GM12878 (cell line): Measurements from ENCODE around the gene AQP11. TPM values are rescaled to one million over a fixed set of nuclear protein-coding genes. Genes with fewer than 3 reads are reported as not detected.

Source experiments
- ATAC-seq: fragments of 200-7000 bp; cut with Tn5 transposase; 3 replicates; pipeline ENCODE4 v1.9.1; 2020; ENCODE audit warnings: mild to moderate bottlenecking, moderate library complexity
- BruUV-seq: library from RNA; stranded (reverse); fragments of 400-500 nt; replicated peaks from 2 replicates; lab custom pipeline; 2021; lab: Mats Ljungman, UMichigan
- CTCF ChIA-PET: fragments of 300-600 bp; sonication (Branson Sonifier 250); formaldehyde crosslinking; extraction: SDS; loops from one replicate; lab custom pipeline; 2021; ENCODE audit warnings: inconsistent platforms; lab: Yijun Ruan, JAX
- POLR2A ChIA-PET: fragments of 350-600 bp; formaldehyde crosslinking; extraction: SDS; loops from one replicate; lab custom pipeline; 2021; ENCODE audit warnings: inconsistent platforms; lab: Charles Lee
- RAD21 ChIA-PET: fragments of 300-600 bp; sonication (Branson Sonifier 250); formaldehyde crosslinking; loops from one replicate; lab custom pipeline; 2023; ENCODE audit warnings: antibody characterized with exemption; ENCODE audit not compliant: unreplicated experiment; lab: Charles Lee
- SMC1A ChIA-PET: fragments of 300-600 bp; sonication (Branson Sonifier 250); formaldehyde crosslinking; loops from one replicate; lab custom pipeline; 2023; ENCODE audit not compliant: unreplicated experiment, uncharacterized antibody; lab: Charles Lee
- DNase-seq: peaks from one replicate; pipeline ENCODE4 v3.0.0-alpha.2; 2011; ENCODE audit warnings: low read depth, low spot score
- FAIRE-seq: peaks from 3 replicates; lab custom pipeline; 2011; peaks lifted over from hg19 to GRCh38; lab: Jason Lieb, UNC
- H2AFZ ChIP-seq: 2 replicates; pipeline ENCODE4 v1.6.0; 2011; ENCODE audit warnings: low read depth, low read length, control low read depth; ENCODE audit not compliant: control insufficient read depth
- H3K27ac ChIP-seq: 2 replicates; pipeline ENCODE4 v1.5.1; 2011; ENCODE audit warnings: control low read depth; ENCODE audit not compliant: control insufficient read depth, insufficient read depth
- H3K27me3 ChIP-seq, 2 experiments: replicated peaks in 1 of 2; 2 replicates each; pipeline versions ENCODE4 v1.6.0 to v1.6.1; 2011; ENCODE audit warnings: low read length in 1 of 2; ENCODE audit not compliant: control insufficient read depth in 2 of 2, insufficient read depth in 2 of 2
- H3K36me3 ChIP-seq, 2 experiments: 2 replicates each; pipeline ENCODE4 v1.5.1; 2011; ENCODE audit warnings: low read length in 1 of 2; ENCODE audit not compliant: control insufficient read depth in 2 of 2, insufficient read depth in 2 of 2
- H3K4me1 ChIP-seq: 2 replicates; pipeline ENCODE4 v1.6.1; 2011; ENCODE audit warnings: mild to moderate bottlenecking, low read length, moderate library complexity, mixed read lengths; ENCODE audit not compliant: control insufficient read depth, insufficient read depth
- H3K4me2 ChIP-seq: 2 replicates; pipeline ENCODE4 v1.6.0; 2011; ENCODE audit warnings: control low read depth; ENCODE audit not compliant: control insufficient read depth, insufficient read depth
- H3K4me3 ChIP-seq: fragments of 200-600 bp; sonication (generic); 2 replicates; pipeline ENCODE4 v1.5.1; 2016
- H3K79me2 ChIP-seq: 2 replicates; pipeline ENCODE4 v1.6.0; 2011; ENCODE audit warnings: low read length; ENCODE audit not compliant: control insufficient read depth, insufficient read depth
- H3K9ac ChIP-seq: 2 replicates; pipeline ENCODE4 v1.8.0; 2011; ENCODE audit warnings: low read length, control low read depth, mixed read lengths; ENCODE audit not compliant: control insufficient read depth, insufficient read depth
- H3K9me3 ChIP-seq: replicated peaks from 3 replicates; pipeline ENCODE4 v1.5.1; 2011; ENCODE audit warnings: mild to moderate bottlenecking, low read length; ENCODE audit not compliant: control insufficient read depth, insufficient read depth
- H4K20me1 ChIP-seq: 2 replicates; pipeline ENCODE4 v1.6.0; 2011; ENCODE audit not compliant: control insufficient read depth, insufficient read depth
- BACH1 ChIP-seq: fragments of 450-650 bp; IDR thresholded peaks from 2 replicates; pipeline ENCODE4 v1.6.1; 2017; ENCODE audit warnings: mild to moderate bottlenecking, borderline replicate concordance
- CUX1 ChIP-seq: IDR thresholded peaks from 2 replicates; pipeline ENCODE4 v1.6.1; 2012; ENCODE audit warnings: improper control_type of control experiment, low read depth, low read length; ENCODE audit not compliant: insufficient replicate concordance
- FOXM1 ChIP-seq: IDR thresholded peaks from 2 replicates; pipeline ENCODE4 v1.6.1; 2012; ENCODE audit warnings: low read depth, mild to moderate bottlenecking, inconsistent platforms, low read length, moderate library complexity
- HCFC1 ChIP-seq: fragments of 150-350 bp; IDR thresholded peaks from 2 replicates; pipeline ENCODE4 v1.6.1; 2014; ENCODE audit warnings: low read length
- SPI1 ChIP-seq: IDR thresholded peaks from 2 replicates; pipeline ENCODE4 v1.6.1; 2011; ENCODE audit warnings: low read depth, mild to moderate bottlenecking, low read length, moderate library complexity, borderline replicate concordance; ENCODE audit not compliant: insufficient read depth
- SREBF2 ChIP-seq: IDR thresholded peaks from 2 replicates; pipeline ENCODE4 v1.6.1; 2012; ENCODE audit warnings: mild to moderate bottlenecking, low read length
- WGBS: methylation state at CpG from one replicate; pipeline ENCODE4 v1.1.6; 2016; ENCODE audit warnings: low lambda C conversion rate; ENCODE audit not compliant: insufficient replicate concordance, insufficient coverage; ENCODE audit errors: missing lambda C conversion rate; 5-methylcytosine and 5-hydroxymethylcytosine counted together
- in situ Hi-C: fragments of 300-500 bp; cut with MboI; formaldehyde crosslinking; loops from 9 replicates; pipeline ENCODE4 v1.14.3; 2018; ENCODE audit warnings: mixed read lengths
- intact Hi-C: fragments of 100-400 bp; cut with micrococcal nuclease; formaldehyde crosslinking; loops from one replicate; pipeline ENCODE4 v1.14.2; 2022; ENCODE audit not compliant: unreplicated experiment
- polyA plus RNA-seq, 11 experiments: library from polyadenylated mRNA; depleted of rRNA in 4 of 11; unstranded in 6 of 11; stranded (reverse) in 5 of 11; fragments of >200 nt; fragmentation: Nextera tagmentation in 4 of 11; fragmentation: Illumina TruSeq in 1 of 11; extraction: Ambion mirVana in 4 of 11; extraction: Trizol in 1 of 11; gene quantifications; 1 replicate in 1 of 11; 2 replicates in 10 of 11; pipeline versions ENCODE4 v1.2.1 to v1.2.3, GENCODE V29; 2011 to 2016; ENCODE audit warnings: inconsistent platforms in 2 of 11, missing spikeins in 2 of 11, low read depth in 1 of 11
- total RNA-seq, 4 experiments: library from RNA; depleted of rRNA in 3 of 4; stranded (reverse); fragments of >200 nt in 3 of 4; fragmentation: Illumina TruSeq in 1 of 4; extraction: Trizol in 1 of 4; gene quantifications; 2 replicates each; pipeline versions ENCODE4 v1.2.1 to v1.2.3, GENCODE V29; 2013 to 2021

The AQP11 gene
- total and polyA plus RNA-seq, 10 of the 15 experiments (the other 5 are each of a cell fraction or from before 2014, with no cell fraction given), result 0.14 to 2.1 (median 0.54) TPM

- intact Hi-C loops (no loop called here), in situ Hi-C loops (no loop called here)
- 99% methylated on average over 3 of the region's 3 CpGs for WGBS
- no peak for TF ChIP-seq SPI1
- no peak for TF ChIP-seq FOXM1
- TF ChIP-seq HCFC1, result no peak
- TF ChIP-seq BACH1, result peak; percentile 95
- no peak for TF ChIP-seq CUX1
- TF ChIP-seq SREBF2, result no peak
- Histone ChIP-seq H3K4me1 (no peaks in the 10 kb centered on the region), H3K36me3 (no peaks in the 10 kb centered on the region; a peak in 1 of 4 replicates), H3K27ac (no peak overlapping the region), H3K4me2 (no peak overlapping the region), H3K9ac (no peak overlapping the region), H3K27me3 (no peaks in the 10 kb centered on the region), H4K20me1 (no peaks in the 10 kb centered on the region), H2AFZ (no peak overlapping the region), H3K79me2 (no peaks in the 10 kb centered on the region), H3K9me3 (no peaks in the 10 kb centered on the region), H3K4me3 (no peak overlapping the region)
- ChIA-PET POLR2A (no interaction called here), CTCF (interaction anchor here (1.1 to 3.1 kb wide), 6 partner anchors 10 to 49 kb away, joined by 3 to 18 read pairs (median 4); no protein-coding TSS in a partner anchor), SMC1A (interaction anchor here (0.8 to 2.7 kb wide), 3 partner anchors 10 to 42 kb away, joined by 3 to 13 read pairs (median 8); no protein-coding TSS in a partner anchor), RAD21 (no interaction called here)
- ATAC-seq (peak; percentile 54), FAIRE-seq (no peak), DNase-seq (no peak)
- no TSS peak for BruUV-seq
Measured at GRCh38 chr11:77602381-77603088, 12.8 kb downstream of the AQP11 start.
